Neural crest cell (in vitro differentiated cells): Measurements from ENCODE around the gene KIF3B. TPM values are rescaled to one million over a fixed set of nuclear protein-coding genes. Genes with fewer than 3 reads are reported as not detected.
"Not testable (repeated sequence)": the region's sequence is repeated elsewhere in the genome, so short reads cannot be mapped to it uniquely, and the experiment has no call there.

ENCODE experiments used
- DNase-seq: peaks from one replicate; pipeline ENCODE4 v3.0.0; 2021; ENCODE audit warnings: low read depth, mixed read lengths, low spot score
- H3K27ac Mint-ChIP-seq: one replicate; pipeline ENCODE4 v1.8.0; 2021; ENCODE audit warnings: mild to moderate bottlenecking, mixed read lengths; ENCODE audit not compliant: unreplicated experiment
- H3K27me3 Mint-ChIP-seq: 2 replicates; pipeline ENCODE4 v1.8.0; 2021; ENCODE audit warnings: low read depth, mild to moderate bottlenecking, mixed read lengths
- H3K36me3 Mint-ChIP-seq: 2 replicates; pipeline ENCODE4 v1.8.0; 2021; ENCODE audit warnings: low read depth, mild to moderate bottlenecking, mixed read lengths
- H3K4me1 Mint-ChIP-seq: 2 replicates; pipeline ENCODE4 v1.8.0; 2021; ENCODE audit warnings: mixed read lengths
- H3K4me3 Mint-ChIP-seq: one replicate; pipeline ENCODE4 v1.8.0; 2021; ENCODE audit warnings: mild to moderate bottlenecking, mixed read lengths
- H3K9me3 Mint-ChIP-seq: 2 replicates; pipeline ENCODE4 v1.8.0; 2021; ENCODE audit warnings: mixed read lengths
- total RNA-seq: library from RNA; stranded (reverse); gene quantifications from 2 replicates; pipeline ENCODE4 v1.2.1, GENCODE V29; 2021
- TF ChIP-seq, protein P1 (sequence below): fragments of 200-600 bp; sonication (generic); conservative IDR thresholded peaks from 2 replicates; pipeline ENCODE4 v1.5.0; 2021; ENCODE audit warnings: antibody characterized with exemption, mild to moderate bottlenecking

KIF3B gene
- total RNA-seq, 1 donor from 2014 or later = 45.5 TPM

DNA sequence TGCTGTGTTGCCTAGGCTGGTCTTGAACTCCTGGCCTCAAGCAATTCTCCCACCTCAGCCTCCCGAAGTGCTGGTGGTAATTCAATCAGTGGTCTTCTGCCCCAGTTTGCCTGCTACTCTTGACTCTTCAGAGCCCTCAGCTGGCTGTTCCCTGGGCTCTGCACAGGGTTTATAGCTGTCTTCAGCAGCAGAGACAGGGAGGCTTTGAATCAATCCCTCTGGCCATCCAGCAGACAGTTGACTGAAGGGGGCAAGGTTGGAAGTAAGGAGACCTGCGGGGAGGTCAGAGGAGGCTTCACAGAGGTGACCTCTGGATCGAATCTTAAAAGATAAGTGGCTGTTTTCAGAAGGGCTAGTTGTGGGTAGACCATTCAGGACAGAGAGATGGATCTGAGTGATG lies 26.0 kb upstream of the KIF3B start:
- no peaks in the 10 kb centered on the region for H3K36me3 Mint-ChIP-seq
- H3K9me3 Mint-ChIP-seq = no peaks in the 10 kb centered on the region
- H3K27ac Mint-ChIP-seq = no peak overlapping the region
- no peak overlapping the region for H3K4me3 Mint-ChIP-seq
- no peaks in the 10 kb centered on the region for H3K27me3 Mint-ChIP-seq
- TF ChIP-seq, protein P1, sequence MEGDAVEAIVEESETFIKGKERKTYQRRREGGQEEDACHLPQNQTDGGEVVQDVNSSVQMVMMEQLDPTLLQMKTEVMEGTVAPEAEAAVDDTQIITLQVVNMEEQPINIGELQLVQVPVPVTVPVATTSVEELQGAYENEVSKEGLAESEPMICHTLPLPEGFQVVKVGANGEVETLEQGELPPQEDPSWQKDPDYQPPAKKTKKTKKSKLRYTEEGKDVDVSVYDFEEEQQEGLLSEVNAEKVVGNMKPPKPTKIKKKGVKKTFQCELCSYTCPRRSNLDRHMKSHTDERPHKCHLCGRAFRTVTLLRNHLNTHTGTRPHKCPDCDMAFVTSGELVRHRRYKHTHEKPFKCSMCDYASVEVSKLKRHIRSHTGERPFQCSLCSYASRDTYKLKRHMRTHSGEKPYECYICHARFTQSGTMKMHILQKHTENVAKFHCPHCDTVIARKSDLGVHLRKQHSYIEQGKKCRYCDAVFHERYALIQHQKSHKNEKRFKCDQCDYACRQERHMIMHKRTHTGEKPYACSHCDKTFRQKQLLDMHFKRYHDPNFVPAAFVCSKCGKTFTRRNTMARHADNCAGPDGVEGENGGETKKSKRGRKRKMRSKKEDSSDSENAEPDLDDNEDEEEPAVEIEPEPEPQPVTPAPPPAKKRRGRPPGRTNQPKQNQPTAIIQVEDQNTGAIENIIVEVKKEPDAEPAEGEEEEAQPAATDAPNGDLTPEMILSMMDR = no peak
- DNase-seq = no peak
- H3K4me1 Mint-ChIP-seq = no peaks in the 10 kb centered on the region

- no peaks in the 10 kb centered on the region for H3K27me3 Mint-ChIP-seq
- no peak overlapping the region for H3K4me3 Mint-ChIP-seq
- H3K27ac Mint-ChIP-seq = no peak overlapping the region
- no peaks in the 10 kb centered on the region for H3K4me1 Mint-ChIP-seq
- TF ChIP-seq, protein P1 = no peak
- DNase-seq = no peak
- H3K36me3 Mint-ChIP-seq = no peaks in the 10 kb centered on the region
- H3K9me3 Mint-ChIP-seq = no peaks in the 10 kb centered on the region
Observed at GRCh38 chr20:32252189-32252588, 25.3 kb upstream of the KIF3B start.

DNA sequence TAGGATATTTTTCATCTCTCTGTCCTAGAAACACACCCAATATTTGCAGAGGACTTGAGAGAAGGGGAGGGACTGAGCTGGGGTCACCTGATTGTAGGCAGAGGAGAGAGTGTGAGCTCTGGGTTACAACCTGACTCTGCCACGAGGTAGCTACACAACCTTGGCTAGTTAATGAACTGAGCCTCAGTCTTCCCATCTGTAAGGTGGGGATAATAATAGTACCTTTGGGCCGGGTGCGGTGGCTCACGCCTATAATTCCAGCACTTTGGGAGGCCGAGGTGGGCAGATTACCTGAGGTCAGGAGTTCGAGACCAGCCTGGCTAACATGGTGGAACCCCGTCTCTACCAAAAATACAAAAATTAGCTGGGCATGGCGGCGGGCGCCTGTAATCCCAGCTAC lies 16.5 kb upstream of the KIF3B start:
- H3K4me3 Mint-ChIP-seq = not testable (repeated sequence)

DNA sequence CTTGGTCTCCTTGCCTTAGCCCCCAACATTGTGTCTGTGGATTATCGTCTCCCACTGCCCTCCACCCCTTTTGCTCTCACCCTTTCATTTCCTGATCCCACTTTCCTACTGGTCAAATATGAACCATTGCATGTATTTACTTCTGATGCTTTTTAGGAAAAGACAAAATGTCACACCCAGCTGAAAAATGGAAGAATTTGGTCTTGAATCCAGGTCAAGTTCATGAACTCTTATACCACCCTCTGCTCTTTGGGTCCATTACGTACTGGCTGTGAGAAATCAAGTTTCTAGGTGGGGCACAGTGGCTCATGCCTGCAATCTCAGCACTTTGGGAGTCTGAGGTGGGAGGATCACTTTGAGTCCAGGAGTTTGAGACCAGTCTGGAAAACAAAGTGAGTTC lies 15.8 kb upstream of the KIF3B start:
- Mint-ChIP-seq H3K27me3 (peaks cover 8% of the 10 kb centered on the region), H3K4me3 (no peak overlapping the region), H3K9me3 (no peaks in the 10 kb centered on the region), H3K4me1 (no peaks in the 10 kb centered on the region), H3K36me3 (no peaks in the 10 kb centered on the region), H3K27ac (peak overlapping the region; percentile 46)
- DNase-seq = no peak
- TF ChIP-seq, protein P1 = no peak

More for the DNA sequence above, 16.5 kb upstream of the KIF3B start:
- DNase-seq, H3K9me3 Mint-ChIP-seq, H3K27me3 Mint-ChIP-seq, H3K36me3 Mint-ChIP-seq, H3K4me1 Mint-ChIP-seq, H3K27ac Mint-ChIP-seq: not testable (repeated sequence)

GRCh38 chr20:32263398-32263954 lies 14.0 kb upstream of the KIF3B start:
- Mint-ChIP-seq H3K27me3 (peaks cover 8% of the 10 kb centered on the region), H3K36me3 (no peaks in the 10 kb centered on the region), H3K9me3 (no peaks in the 10 kb centered on the region), H3K4me1 (no peaks in the 10 kb centered on the region), H3K27ac (no peak overlapping the region), H3K4me3 (no peak overlapping the region)
- DNase-seq = no peak
- TF ChIP-seq, protein P1 = no peak

GRCh38 chr20:32271620-32272019 lies 5.8 kb upstream of the KIF3B start:
- no peak overlapping the region for H3K27ac Mint-ChIP-seq
- peaks cover 5% of the 10 kb centered on the region for H3K4me1 Mint-ChIP-seq
- H3K9me3 Mint-ChIP-seq = peaks cover 7% of the 10 kb centered on the region
- peaks cover 28% of the 10 kb centered on the region for H3K27me3 Mint-ChIP-seq
- H3K36me3 Mint-ChIP-seq = peaks cover 3% of the 10 kb centered on the region
- TF ChIP-seq, protein P1 = no peak
- no peak overlapping the region for H3K4me3 Mint-ChIP-seq
- no peak for DNase-seq
